ENCODE data around the gene PIK3C2G. TPM values are rescaled to one million over a fixed set of nuclear protein-coding genes. Genes with fewer than 3 reads are reported as not detected.

The PIK3C2G gene
- total RNA-seq, 1 donor, result not detected

GRCh38 chr12:18439541-18439940 lies 178.2 kb downstream of the PIK3C2G start:
- Histone ChIP-seq H3K4me2 (ENCODE audit: insufficient read depth, low read length) (no peak overlapping the region), H3K9me3 (ENCODE audit: low read depth, low read length) (no peaks in the 10 kb centered on the region), H3K27me3 (ENCODE audit: insufficient read depth, low read length) (no peaks in the 10 kb centered on the region), H3K36me3 (ENCODE audit: insufficient read depth, low read length) (no peaks in the 10 kb centered on the region), H2AFZ (ENCODE audit: low read length) (no peak overlapping the region), H3K27ac (ENCODE audit: low read depth, low read length) (no peak overlapping the region), H4K20me1 (ENCODE audit: insufficient read depth, low read length) (no peaks in the 10 kb centered on the region), H3K79me2 (ENCODE audit: insufficient read depth, low read length) (no peaks in the 10 kb centered on the region), H3K4me3 (ENCODE audit: insufficient read depth, low read length) (no peak overlapping the region), H3K4me1 (ENCODE audit: insufficient read depth, low read length) (peaks cover 6% of the 10 kb centered on the region)
- no peak for DNase-seq (ENCODE audit: insufficient read length, low spot score, missing footprints)
- TF ChIP-seq, protein P1, sequence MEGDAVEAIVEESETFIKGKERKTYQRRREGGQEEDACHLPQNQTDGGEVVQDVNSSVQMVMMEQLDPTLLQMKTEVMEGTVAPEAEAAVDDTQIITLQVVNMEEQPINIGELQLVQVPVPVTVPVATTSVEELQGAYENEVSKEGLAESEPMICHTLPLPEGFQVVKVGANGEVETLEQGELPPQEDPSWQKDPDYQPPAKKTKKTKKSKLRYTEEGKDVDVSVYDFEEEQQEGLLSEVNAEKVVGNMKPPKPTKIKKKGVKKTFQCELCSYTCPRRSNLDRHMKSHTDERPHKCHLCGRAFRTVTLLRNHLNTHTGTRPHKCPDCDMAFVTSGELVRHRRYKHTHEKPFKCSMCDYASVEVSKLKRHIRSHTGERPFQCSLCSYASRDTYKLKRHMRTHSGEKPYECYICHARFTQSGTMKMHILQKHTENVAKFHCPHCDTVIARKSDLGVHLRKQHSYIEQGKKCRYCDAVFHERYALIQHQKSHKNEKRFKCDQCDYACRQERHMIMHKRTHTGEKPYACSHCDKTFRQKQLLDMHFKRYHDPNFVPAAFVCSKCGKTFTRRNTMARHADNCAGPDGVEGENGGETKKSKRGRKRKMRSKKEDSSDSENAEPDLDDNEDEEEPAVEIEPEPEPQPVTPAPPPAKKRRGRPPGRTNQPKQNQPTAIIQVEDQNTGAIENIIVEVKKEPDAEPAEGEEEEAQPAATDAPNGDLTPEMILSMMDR (IDR thresholded peaks at IDR 0.05; ENCODE audit: extremely low read depth, low read depth, low read length), result no peak

GRCh38 chr12:18443768-18444437 lies 182.6 kb downstream of the PIK3C2G start:
- no peak overlapping the region for H3K4me3 ChIP-seq (ENCODE audit: insufficient read depth, low read length)
- peaks cover 6% of the 10 kb centered on the region for H3K4me1 ChIP-seq (ENCODE audit: insufficient read depth, low read length)
- H4K20me1 ChIP-seq (ENCODE audit: insufficient read depth, low read length), result no peaks in the 10 kb centered on the region
- H3K27me3 ChIP-seq (ENCODE audit: insufficient read depth, low read length), result no peaks in the 10 kb centered on the region
- DNase-seq (ENCODE audit: insufficient read length, low spot score, missing footprints), result peak; percentile 15
- TF ChIP-seq, protein P1 (IDR thresholded peaks at IDR 0.05; ENCODE audit: extremely low read depth, low read depth, low read length), result no peak
- no peak overlapping the region for H3K4me2 ChIP-seq (ENCODE audit: insufficient read depth, low read length)
- no peak overlapping the region for H2AFZ ChIP-seq (ENCODE audit: low read length)
- H3K36me3 ChIP-seq (ENCODE audit: insufficient read depth, low read length), result no peaks in the 10 kb centered on the region
- H3K27ac ChIP-seq (ENCODE audit: low read depth, low read length), result no peak overlapping the region
- H3K9me3 ChIP-seq (ENCODE audit: low read depth, low read length), result no peaks in the 10 kb centered on the region
- H3K79me2 ChIP-seq (ENCODE audit: insufficient read depth, low read length), result no peaks in the 10 kb centered on the region

DNA sequence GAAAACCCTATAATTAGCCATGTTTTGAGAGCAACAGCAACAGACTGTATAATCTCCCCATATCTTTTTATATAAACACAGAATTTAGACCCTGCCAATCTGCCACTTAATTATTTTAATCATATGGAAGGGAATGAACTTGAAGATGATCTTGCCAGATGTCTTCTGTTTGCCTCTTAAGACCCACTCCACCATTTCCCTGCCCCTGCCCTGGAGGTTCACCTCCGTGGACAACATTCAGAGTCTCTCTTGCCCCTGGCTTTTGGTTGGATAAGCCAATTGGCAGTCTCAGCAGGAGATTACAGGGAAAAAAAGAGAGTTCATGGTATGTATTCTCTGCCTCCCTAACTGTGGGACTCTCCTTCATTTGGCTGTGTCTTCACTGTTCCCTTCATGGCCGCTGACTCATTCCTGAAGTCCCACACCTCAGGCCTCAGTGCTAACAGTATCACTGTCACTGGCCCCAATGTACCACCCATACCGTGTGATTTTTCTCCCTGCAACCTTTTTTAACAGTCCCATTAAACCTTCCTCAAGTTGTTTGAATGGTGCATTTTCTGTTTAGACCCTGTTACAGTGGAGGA lies 184.8 kb downstream of the PIK3C2G start:
- DNase-seq (ENCODE audit: insufficient read length, low spot score, missing footprints), result no peak
- Histone ChIP-seq H3K36me3 (ENCODE audit: insufficient read depth, low read length) (no peaks in the 10 kb centered on the region), H3K4me1 (ENCODE audit: insufficient read depth, low read length) (peaks cover 6% of the 10 kb centered on the region), H3K79me2 (ENCODE audit: insufficient read depth, low read length) (no peaks in the 10 kb centered on the region), H4K20me1 (ENCODE audit: insufficient read depth, low read length) (no peaks in the 10 kb centered on the region), H2AFZ (ENCODE audit: low read length) (no peak overlapping the region), H3K9me3 (ENCODE audit: low read depth, low read length) (no peaks in the 10 kb centered on the region), H3K4me3 (ENCODE audit: insufficient read depth, low read length) (no peak overlapping the region), H3K27ac (ENCODE audit: low read depth, low read length) (no peak overlapping the region), H3K27me3 (ENCODE audit: insufficient read depth, low read length) (no peaks in the 10 kb centered on the region), H3K4me2 (ENCODE audit: insufficient read depth, low read length) (no peak overlapping the region)
- TF ChIP-seq, protein P1 (IDR thresholded peaks at IDR 0.05; ENCODE audit: extremely low read depth, low read depth, low read length), result no peak

- Histone ChIP-seq H3K4me3 (ENCODE audit: insufficient read depth, low read length) (no peak overlapping the region), H3K79me2 (ENCODE audit: insufficient read depth, low read length) (no peaks in the 10 kb centered on the region), H4K20me1 (ENCODE audit: insufficient read depth, low read length) (no peaks in the 10 kb centered on the region), H3K27ac (ENCODE audit: low read depth, low read length) (no peak overlapping the region), H3K27me3 (ENCODE audit: insufficient read depth, low read length) (no peaks in the 10 kb centered on the region), H3K4me2 (ENCODE audit: insufficient read depth, low read length) (no peak overlapping the region), H3K36me3 (ENCODE audit: insufficient read depth, low read length) (no peaks in the 10 kb centered on the region), H3K4me1 (ENCODE audit: insufficient read depth, low read length) (no peaks in the 10 kb centered on the region), H2AFZ (ENCODE audit: low read length) (no peak overlapping the region), H3K9me3 (ENCODE audit: low read depth, low read length) (no peaks in the 10 kb centered on the region)
- TF ChIP-seq, protein P1 (IDR thresholded peaks at IDR 0.05; ENCODE audit: extremely low read depth, low read depth, low read length), result no peak
- no peak for DNase-seq (ENCODE audit: insufficient read length, low spot score, missing footprints)
Observed at GRCh38 chr12:18454330-18454729, 193.0 kb downstream of the PIK3C2G start.
